NCI-H146 treated with DMSO at 0.1 percent for 48 hours (cell line): ENCODE data around the gene GK.
"Not testable (repeated sequence)": the region's sequence is repeated elsewhere in the genome, so short reads cannot be mapped to it uniquely, and the experiment has no call there.

Experiments
- DNase-seq: peaks from one replicate; lab custom pipeline; 2025; ENCODE audit not compliant: unreplicated experiment; lab: John Stamatoyannopoulos, UW

GK gene

DNA sequence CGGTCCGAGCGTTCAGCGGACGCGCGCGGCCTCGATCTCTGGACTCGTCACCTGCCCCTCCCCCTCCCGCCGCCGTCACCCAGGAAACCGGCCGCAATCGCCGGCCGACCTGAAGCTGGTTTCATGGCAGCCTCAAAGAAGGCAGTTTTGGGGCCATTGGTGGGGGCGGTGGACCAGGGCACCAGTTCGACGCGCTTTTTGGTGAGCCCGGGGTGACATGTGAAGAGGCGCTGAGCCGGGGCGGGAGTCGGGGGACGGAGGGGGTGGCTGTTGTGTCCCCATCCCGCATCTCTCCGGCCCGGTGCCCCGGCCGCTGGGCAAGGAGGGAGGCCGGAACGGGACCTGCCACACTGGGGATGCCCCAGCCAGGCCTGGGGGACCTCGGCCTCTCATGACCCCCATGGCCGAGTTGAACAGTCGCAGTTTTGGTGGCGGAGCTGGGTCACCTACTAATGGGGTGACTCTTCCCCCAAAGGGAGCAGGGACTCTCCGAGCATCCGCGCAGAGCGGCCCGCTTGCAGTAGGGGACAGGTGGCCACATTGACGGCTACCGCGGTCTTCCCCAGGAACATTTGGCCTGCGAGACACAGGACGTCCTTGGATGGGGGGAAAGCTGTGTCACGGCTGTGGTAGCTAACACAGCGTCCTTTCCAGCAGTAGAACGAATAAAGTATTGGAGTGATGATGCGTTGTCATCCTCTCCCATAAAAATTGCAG, at the start of gene GK:
Gene GK, plus strand, starts transcription at position 9 of the 717 bp plus-strand sequence. Its CDS starts 115 bp downstream, at position 124.
- DNase-seq = no peak

DNA sequence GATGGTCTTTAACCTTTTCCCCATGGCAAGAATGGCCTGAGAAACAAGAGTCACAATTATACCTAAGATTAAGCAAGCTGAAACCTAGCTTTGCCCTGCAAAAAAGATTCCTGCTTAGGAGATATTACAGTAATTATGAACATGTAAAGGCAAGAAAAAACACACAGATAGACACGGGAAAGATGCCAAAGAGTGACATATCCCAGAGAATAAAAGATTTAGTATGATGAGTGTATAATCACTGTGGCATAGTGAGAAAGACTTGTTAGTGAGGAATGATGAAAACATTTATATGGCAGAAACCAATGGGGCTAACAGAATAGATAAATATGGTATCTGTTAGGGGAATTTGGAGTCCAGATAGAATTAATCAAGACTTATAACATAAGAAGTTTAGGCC, 46.1 kb upstream of the GK start:
- DNase-seq = no peak

GRCh38 chrX:30610026-30610425, 43.2 kb upstream of the GK start:
- DNase-seq = no peak

- no peak for DNase-seq
These were observed 41.0 kb upstream of the GK start for GRCh38 chrX:30612250-30612655.

DNA sequence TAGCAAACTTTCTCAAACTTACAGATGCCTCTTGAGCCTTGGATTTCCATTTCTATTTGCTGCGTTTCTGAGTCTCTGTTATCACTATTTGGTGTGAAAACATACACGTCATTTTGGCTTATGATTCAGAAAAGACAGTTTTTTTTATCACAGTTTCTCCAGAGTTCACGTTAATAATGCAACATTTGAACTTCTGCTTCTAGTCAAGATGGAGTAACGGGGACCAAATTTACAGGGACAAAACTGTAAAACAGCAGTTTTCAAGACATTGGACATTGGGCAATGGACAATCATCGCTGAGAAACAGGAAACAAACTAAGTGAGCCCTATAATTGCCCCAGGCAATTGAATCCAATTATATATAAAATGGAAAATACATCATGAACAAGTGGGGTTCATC, 39.5 kb upstream of the GK start:
- no peak for DNase-seq

DNA sequence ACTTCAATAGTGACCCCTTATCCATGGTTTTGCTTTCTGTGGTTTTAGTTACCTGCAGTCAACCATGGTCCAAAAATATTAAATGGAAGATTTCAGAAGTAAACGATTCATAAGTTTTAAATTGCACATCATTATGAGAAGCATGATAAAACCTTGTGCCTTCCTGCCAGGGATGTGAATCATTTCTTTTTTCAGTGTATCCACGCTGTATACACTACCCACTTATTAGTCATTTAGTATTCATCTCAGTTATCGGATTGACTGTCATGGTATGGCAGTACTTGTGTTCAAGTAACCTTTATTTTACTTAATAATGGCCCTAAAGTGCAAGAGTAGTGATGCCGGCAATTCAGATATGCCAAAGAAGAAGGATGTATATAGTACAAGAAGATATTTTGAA, 38.0 kb upstream of the GK start:
- DNase-seq = no peak

DNA sequence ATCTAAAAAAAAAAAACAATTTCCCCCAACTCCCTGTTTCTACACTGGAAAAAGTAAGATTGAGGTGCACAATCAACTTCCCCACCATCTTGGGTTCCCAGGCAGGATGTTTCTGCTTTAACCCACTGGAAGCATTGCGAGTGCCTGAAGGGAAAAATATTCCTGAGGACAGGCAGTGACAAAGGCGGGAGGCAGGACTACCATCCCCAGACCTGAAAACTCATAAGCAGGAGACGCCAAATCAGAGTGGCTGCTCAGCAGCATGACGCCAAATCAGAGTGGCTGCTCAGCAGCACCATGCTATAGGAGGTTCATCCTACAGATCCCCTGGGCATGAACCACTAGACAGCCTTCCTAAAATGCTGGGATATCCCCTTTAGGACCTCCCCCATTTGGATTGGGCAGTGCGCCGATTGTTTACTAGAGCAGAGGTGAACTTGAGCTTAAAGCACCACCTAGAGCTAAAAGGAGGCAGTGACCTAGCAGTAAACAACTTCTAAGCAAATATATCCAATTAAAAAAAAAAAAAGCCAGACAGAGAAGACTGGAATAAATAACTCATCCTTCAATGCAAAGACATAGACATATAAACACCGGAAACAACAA, 35.0 kb upstream of the GK start:
- no peak for DNase-seq

DNA sequence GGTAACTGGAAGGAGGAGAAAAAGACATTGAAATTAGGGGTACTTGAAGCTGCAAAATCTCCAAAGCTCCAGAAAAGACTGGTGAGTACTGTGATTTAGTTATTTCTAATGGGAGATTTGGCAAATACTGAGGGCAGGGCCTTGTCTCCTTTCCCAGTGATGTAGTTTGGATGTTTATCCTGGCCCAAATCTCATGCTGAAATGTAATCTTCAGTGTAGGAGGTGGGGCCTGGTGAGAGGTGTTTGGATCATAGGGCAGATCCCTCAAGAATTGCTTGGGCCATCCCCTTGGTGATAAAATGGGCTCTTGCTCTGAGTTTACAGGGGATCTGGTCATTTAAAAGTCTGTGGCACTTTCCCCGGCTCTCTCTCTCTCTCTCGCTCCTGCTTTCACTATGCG, 33.1 kb upstream of the GK start:
- DNase-seq = no peak

DNA sequence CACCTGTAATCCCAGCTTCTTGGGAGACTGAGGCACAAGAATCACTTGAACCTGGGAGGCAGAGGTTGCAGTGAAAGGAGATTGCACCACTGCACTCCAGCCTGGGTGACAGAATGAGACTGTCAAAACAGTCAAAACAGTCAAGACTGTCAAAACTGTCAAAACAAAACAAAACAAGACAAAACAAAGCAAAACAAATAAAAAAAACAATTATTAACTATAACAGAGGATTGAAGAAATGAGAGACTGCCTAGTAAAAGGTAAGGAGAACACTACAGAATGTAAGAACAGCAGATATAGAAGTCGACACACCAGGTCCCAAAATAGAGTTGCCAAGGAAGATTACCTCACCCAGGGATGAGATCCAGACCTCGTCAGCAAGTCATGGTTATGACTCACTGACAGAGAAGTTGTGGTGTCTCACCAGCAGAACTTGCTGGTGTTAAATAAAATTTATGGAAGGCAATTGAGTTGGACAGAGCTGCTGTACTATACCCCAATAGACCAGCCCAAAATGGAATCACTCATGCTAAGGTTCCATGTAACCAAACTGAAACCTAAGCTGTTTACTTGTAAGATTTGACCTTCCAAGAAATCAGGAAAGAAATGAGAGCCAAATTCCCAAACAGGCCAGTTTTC, 32.1 kb upstream of the GK start:
- DNase-seq = no peak

GRCh38 chrX:30622361-30622760, 30.9 kb upstream of the GK start:
- DNase-seq = no peak

DNA sequence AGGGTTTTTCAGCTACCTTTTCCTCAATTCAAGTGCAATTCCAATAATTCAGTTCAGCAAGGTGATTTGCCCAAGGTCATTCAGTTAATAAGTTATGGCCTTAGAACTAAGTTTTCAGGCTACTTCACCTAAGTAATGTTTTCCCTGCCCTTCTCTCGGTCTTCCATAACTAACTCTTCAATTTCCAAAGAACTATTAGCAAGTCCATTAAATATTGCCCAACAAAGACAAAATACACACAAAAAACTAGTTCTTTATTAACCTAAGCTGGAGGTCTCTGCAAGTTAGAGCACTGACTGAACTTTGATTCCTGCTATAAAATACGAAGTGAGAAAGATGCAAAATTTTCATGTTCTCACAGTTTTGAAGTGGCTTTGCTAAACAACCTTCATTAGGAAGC, 26.8 kb upstream of the GK start:
- DNase-seq = no peak

DNA sequence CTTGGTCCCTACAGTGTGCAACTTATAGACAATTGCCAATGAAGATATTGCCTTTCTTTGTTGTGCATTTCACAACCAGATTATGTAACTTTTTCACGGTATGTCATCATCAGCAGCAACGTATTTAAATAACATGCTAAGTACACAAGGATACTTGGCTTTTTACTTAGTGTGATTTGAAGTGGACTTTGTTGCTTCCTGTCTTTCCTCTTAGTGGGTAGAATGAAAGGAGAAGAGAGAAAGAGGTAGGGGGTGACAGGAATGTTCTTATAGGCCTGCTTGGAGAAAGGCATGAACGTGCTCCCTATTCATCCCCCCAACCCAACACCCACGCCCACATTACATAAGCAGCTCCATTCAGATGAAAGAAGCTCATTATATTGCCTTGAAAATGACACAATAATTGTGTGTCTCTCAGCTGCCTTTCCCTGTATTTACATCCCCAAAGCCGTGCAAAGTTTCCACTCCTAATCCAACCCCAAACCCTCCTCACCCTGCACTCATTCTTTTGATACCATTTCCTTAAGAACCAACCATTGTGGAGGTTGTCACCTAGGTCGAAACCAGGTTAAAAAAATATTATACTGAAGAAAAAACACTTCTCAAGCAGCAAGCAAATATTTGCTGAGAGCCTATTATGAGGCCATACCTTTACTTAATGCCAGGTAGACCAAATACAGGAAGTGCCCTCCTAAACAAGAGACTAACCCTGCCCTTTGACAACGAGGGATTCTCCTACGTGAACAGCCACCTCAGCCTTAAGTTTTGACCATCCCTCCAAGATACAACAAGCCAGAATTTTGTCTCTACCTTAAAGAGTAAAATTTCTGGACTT, 25.2 kb upstream of the GK start:
- no peak for DNase-seq

- DNase-seq = not testable (repeated sequence)
These were observed 19.2 kb upstream of the GK start for GRCh38 chrX:30634070-30634469.

DNA sequence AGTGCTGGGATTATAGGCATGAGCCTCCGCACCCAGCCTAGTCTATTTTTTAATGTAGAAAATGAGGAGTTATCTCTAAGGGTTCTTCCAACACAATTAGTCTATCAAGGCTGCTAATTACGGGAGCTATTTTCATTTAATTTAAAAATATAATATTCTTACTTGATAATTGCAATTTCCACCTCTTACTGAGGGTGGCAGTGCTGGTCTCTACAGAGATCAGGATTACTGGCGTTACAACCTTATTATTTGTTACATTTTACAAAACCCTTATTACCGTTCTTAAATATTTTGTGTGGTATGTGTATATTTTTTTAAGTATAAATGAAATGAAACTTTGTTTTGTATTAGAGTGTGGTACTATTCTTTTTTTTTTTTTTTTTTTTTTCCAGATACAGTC, 17.6 kb upstream of the GK start:
- no peak for DNase-seq

DNA sequence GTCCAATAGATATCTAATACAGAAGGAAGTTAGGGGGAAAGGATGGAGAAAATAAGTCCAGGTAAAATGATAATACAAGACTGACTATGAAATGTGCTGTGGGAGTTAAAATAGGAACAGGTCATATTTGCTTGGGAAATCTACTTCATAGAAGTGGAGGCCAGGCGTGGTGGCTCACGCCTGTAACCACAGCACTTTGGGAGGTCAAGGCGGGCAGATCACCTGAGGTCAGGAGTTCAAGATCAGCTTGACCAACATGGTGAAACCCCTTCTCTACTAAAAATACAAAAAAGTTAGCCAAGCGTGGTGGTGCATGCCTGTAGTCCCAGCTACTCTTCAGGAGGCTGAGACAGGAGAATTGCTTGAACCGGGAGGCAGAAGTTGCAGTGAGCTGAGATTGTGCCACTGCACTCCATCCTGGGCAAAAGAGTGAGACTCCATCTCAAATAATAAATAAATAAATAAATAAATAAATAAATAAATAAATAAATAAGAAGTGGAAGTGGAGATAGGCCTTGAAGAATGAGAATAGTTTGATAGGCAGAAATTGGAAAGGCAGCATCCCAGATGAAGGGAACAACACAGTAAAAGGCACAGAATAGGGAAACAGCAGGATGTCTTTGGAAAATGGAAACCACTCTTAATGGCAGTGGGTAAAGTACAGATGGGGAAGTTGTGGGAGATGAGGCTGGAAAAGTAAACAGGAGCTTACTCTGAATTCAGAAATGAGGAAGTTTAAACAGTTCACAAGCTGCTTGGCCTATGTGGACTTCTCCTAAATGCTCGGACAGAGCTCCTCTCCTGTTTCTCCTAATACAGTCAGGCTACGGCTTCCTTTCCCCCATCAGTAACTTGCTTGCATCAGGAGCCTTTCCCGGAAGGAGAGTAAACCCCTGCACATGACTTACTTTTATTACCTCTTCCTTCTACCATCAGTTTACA, 15.1 kb upstream of the GK start:
- DNase-seq = no peak

GRCh38 chrX:30639702-30640101, 13.5 kb upstream of the GK start:
- DNase-seq = not testable (repeated sequence)

DNA sequence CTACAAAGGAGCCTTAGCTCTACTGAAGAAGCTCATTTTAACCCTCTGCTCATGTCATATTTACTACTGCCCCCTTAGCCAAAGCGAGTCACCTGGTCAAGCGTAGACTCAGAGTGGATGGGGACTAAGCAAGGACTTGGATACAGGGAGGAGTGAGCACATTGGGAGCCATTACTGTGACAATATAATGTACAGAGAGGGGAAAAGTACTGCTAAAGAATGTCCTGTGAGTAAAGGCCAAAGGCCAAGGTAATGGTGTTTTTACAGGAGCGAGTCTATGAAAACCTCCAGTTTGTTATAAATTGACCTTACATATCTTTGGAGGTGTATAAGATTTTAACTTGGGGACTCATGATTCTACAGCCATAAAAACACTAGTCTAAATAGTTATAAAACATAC, 10.6 kb upstream of the GK start:
- no peak for DNase-seq

DNA sequence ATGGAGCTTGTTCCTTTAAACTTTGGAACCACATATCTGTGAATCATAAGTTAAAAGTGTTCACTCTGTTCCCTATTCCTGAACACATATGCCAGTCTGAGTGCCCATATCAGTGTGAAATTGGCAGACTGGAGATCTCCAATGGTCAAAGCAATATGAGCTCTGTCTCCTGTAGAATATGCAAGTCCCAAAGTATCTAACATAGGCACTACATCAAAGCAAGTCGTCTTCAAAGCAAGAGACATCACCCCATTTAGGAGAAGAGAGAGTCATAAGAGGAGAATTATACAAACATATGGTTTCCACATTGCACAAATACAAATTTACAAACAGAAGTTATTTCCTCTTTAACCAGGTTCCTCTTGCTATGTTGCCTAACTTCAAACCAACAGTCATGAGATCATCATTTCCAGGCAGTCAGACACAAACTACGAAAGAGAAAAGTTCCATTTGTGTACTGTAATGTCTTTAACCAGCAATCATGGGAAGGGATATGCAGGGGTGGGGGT, 9.9 kb upstream of the GK start:
- DNase-seq = no peak

- no peak for DNase-seq
These were observed 3.4 kb upstream of the GK start for GRCh38 chrX:30649859-30650258.
